SK-N-SH treated with all-trans-retinoic acid at 6 μM for 48 hours (cell line): Measurements from ENCODE around the gene TM4SF20.
A peak's percentile ranks its signal among the peaks of the same experiment; 100 is the strongest.

ENCODE experiments used
- ATAC-seq: fragments of 200-7000 bp; cut with Tn5 transposase; 3 replicates; pipeline ENCODE4 v1.9.1; 2020; ENCODE audit warnings: mild to moderate bottlenecking, moderate library complexity
- ARNTL ChIP-seq: fragments of 450-650 bp; formaldehyde crosslinking; IDR thresholded peaks from 2 replicates; pipeline ENCODE4 v1.5.0; 2020; ENCODE audit warnings: low read depth, mild to moderate bottlenecking, moderate library complexity, borderline replicate concordance
- ESRRG ChIP-seq: fragments of 250-450 bp; sonication (Bioruptor Pico); IDR thresholded peaks from 2 replicates; pipeline ENCODE4 v1.6.1; 2021; ENCODE audit warnings: mild to moderate bottlenecking
- ISL1 ChIP-seq: fragments of 250-450 bp; sonication (Bioruptor Pico); IDR thresholded peaks from 2 replicates; pipeline ENCODE4 v2.1.2; 2022; ENCODE audit warnings: mild to moderate bottlenecking, moderate library complexity
- OSR1 ChIP-seq: fragments of 250-450 bp; sonication (Bioruptor Pico); IDR thresholded peaks from 2 replicates; pipeline ENCODE4 v1.8.0; 2022; ENCODE audit warnings: moderate library complexity, mild to moderate bottlenecking, inconsistent platforms
- PPARA ChIP-seq: fragments of 250-450 bp; sonication (Bioruptor Pico); IDR thresholded peaks from 2 replicates; pipeline ENCODE4 v1.5.0; 2020; ENCODE audit warnings: mild to moderate bottlenecking, borderline replicate concordance
- RARB ChIP-seq: fragments of 250-450 bp; sonication (Bioruptor Pico); IDR thresholded peaks from 2 replicates; pipeline ENCODE4 v1.8.0; 2021; ENCODE audit warnings: mild to moderate bottlenecking, moderate library complexity
- SNAI2 ChIP-seq: fragments of 250-450 bp; sonication (Bioruptor Pico); IDR thresholded peaks from 2 replicates; pipeline ENCODE4 v1.5.0; 2020; ENCODE audit warnings: mild to moderate bottlenecking, moderate library complexity
- TCF4 ChIP-seq: fragments of 250-450 bp; sonication (Bioruptor Pico); IDR thresholded peaks from 2 replicates; pipeline ENCODE4 v1.8.0; 2021; ENCODE audit warnings: mild to moderate bottlenecking, moderate library complexity, borderline replicate concordance
- TOX ChIP-seq: fragments of 250-450 bp; sonication (Bioruptor Pico); IDR thresholded peaks from 2 replicates; pipeline ENCODE4 v1.8.0; 2021; ENCODE audit warnings: mild to moderate bottlenecking, moderate library complexity, borderline replicate concordance
- ZC3H10 ChIP-seq: fragments of 250-450 bp; sonication (Bioruptor Pico); IDR thresholded peaks from 2 replicates; pipeline ENCODE4 v1.5.1; 2021; ENCODE audit warnings: mild to moderate bottlenecking, moderate library complexity
- ZFP3 ChIP-seq: fragments of 250-450 bp; sonication (Bioruptor Pico); IDR thresholded peaks from 2 replicates; pipeline ENCODE4 v1.5.0; 2020; ENCODE audit warnings: mild to moderate bottlenecking, moderate library complexity
- ZFP30 ChIP-seq: fragments of 450-650 bp; formaldehyde crosslinking; IDR thresholded peaks from 2 replicates; pipeline ENCODE4 v1.5.0; 2022; ENCODE audit warnings: mild to moderate bottlenecking, moderate library complexity
- ZNF565 ChIP-seq: fragments of 450-650 bp; formaldehyde crosslinking; conservative IDR thresholded peaks from 2 replicates; pipeline ENCODE4 v1.5.0; 2020; ENCODE audit warnings: low read depth, mild to moderate bottlenecking, moderate library complexity
- ZNF70 ChIP-seq: fragments of 450-650 bp; formaldehyde crosslinking; IDR thresholded peaks from 2 replicates; pipeline ENCODE4 v1.5.0; 2020; ENCODE audit warnings: mild to moderate bottlenecking, moderate library complexity
- ZNF8 ChIP-seq: fragments of 450-650 bp; formaldehyde crosslinking; IDR thresholded peaks from 2 replicates; pipeline ENCODE4 v1.5.0; 2020; ENCODE audit warnings: mild to moderate bottlenecking, moderate library complexity
- TF ChIP-seq, protein P1 (sequence below): fragments of 250-450 bp; sonication (Bioruptor Pico); IDR thresholded peaks from 2 replicates; pipeline ENCODE4 v1.5.1; 2020; ENCODE audit warnings: low read depth, mild to moderate bottlenecking, moderate library complexity
- TF ChIP-seq, protein P2 (sequence below): fragments of 250-450 bp; sonication (Bioruptor Pico); IDR thresholded peaks from 2 replicates; pipeline ENCODE4 v1.5.1; 2021; ENCODE audit warnings: mild to moderate bottlenecking, moderate library complexity
- TF ChIP-seq, protein P3 (sequence below): fragments of 250-450 bp; sonication (Bioruptor Pico); IDR thresholded peaks from 2 replicates; pipeline ENCODE4 v1.5.0; 2020; ENCODE audit warnings: mild to moderate bottlenecking, moderate library complexity
- TF ChIP-seq, protein P4 (sequence below): fragments of 250-450 bp; sonication (Bioruptor Pico); IDR thresholded peaks from 2 replicates; pipeline ENCODE4 v1.8.0; 2020; ENCODE audit warnings: mild to moderate bottlenecking, moderate library complexity, borderline replicate concordance

Gene TM4SF20

DNA sequence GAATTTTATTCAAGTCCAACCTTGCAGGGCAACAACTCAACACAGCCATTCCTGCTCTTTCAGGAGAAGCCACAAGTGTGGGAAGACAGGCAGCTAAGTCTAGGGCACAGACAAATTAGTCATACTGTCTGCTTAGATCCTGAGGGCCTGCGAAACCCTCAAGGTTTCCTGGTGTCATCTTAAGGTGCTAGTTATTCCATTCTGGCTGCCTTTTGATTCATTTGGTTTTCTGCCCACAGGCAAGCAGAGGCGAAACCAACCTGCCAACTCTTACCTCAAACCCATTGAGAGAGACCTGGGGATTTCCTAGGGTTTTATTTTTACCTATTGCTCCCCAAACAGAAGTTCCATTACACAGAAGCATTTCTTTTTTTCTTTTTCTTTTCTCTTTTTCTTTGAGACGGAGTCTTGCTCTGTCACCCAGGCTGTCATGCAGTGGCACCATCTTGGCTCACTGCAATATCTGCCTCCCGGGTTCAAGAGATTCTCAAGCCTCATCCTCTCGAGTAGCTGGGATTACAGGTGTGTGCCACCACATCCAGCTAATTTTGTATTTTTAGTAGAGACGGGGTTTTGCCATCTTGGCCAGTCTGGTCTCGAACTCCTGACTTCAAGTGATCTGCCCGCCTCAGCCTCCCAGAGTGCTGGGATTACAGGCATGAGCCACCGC is 32.3 kb upstream of the TM4SF20 start:
- no peak for TF ChIP-seq ZNF70
- no peak for TF ChIP-seq ZFP30 (CRISPR knock-in tag)
- TF ChIP-seq PPARA (CRISPR knock-in tag) = no peak
- no peak for TF ChIP-seq ZNF565 (CRISPR knock-in tag)
- TF ChIP-seq, protein P1, sequence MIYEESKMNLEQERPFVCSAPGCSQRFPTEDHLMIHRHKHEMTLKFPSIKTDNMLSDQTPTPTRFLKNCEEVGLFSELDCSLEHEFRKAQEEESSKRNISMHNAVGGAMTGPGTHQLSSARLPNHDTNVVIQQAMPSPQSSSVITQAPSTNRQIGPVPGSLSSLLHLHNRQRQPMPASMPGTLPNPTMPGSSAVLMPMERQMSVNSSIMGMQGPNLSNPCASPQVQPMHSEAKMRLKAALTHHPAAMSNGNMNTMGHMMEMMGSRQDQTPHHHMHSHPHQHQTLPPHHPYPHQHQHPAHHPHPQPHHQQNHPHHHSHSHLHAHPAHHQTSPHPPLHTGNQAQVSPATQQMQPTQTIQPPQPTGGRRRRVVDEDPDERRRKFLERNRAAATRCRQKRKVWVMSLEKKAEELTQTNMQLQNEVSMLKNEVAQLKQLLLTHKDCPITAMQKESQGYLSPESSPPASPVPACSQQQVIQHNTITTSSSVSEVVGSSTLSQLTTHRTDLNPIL (CRISPR knock-in tag) = no peak
- no peak for TF ChIP-seq ZC3H10 (CRISPR knock-in tag)
- no peak for TF ChIP-seq ZFP3 (CRISPR knock-in tag)
- ATAC-seq = no peak

DNA sequence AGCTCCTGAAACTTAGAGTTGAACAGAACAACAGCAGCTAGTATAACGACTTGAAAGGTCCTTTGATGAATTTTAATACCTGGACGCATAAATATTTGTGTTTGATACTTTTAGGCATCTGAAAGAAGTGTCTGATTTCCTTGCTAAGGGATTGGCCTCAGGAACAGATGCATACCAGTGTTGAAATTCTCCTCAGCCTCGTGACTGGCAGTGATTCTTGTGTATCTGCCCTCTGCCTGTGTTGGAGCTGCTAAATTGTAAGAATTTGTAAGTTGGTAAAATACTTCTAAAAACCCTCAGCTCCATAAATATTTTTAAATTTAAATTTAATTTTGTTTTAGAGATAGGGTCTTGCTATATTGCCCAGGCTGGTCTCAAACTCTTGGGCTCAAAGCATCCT is 31.1 kb upstream of the TM4SF20 start:
- no peak for TF ChIP-seq ZNF565 (CRISPR knock-in tag)
- TF ChIP-seq, protein P1 (CRISPR knock-in tag) = no peak
- no peak for ATAC-seq

DNA sequence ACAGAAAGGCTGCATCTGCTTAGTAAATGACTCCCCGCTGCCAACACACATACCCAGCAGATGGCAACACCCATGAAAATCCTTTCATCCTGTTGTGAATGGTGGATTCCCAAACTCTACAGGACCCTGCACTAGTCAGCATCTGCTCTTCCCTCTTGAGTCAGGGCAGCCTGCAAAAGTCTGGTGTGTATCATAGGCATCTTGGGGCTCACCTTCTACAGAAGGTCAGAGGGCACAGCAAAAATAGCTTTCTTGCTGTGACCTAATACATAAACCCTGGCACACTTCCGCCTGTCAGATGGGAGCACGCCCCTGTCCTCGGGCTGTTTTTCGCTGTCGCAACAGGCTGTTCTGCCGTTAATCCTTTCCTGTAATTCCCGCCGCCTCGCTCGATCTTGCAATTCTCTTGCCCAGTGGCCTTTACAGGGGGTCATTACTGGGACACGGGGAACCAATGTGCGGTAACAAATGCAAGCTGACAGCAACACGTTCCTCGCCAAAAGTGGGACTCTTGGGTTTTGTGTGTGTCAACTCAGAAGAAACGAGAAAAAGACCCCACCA is 28.6 kb upstream of the TM4SF20 start:
- ATAC-seq = no peak
- no peak for TF ChIP-seq ISL1
- TF ChIP-seq, protein P2, sequence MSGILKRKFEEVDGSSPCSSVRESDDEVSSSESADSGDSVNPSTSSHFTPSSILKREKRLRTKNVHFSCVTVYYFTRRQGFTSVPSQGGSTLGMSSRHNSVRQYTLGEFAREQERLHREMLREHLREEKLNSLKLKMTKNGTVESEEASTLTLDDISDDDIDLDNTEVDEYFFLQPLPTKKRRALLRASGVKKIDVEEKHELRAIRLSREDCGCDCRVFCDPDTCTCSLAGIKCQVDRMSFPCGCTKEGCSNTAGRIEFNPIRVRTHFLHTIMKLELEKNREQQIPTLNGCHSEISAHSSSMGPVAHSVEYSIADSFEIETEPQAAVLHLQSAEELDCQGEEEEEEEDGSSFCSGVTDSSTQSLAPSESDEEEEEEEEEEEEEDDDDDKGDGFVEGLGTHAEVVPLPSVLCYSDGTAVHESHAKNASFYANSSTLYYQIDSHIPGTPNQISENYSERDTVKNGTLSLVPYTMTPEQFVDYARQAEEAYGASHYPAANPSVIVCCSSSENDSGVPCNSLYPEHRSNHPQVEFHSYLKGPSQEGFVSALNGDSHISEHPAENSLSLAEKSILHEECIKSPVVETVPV = no peak
- TF ChIP-seq TOX (CRISPR knock-in tag) = no peak
- no peak for TF ChIP-seq SNAI2 (CRISPR knock-in tag)
- no peak for TF ChIP-seq OSR1 (CRISPR knock-in tag)
- TF ChIP-seq ESRRG = no peak
- TF ChIP-seq ZNF70 = no peak
- TF ChIP-seq ARNTL = no peak
- TF ChIP-seq ZFP30 (CRISPR knock-in tag) = no peak
- TF ChIP-seq TCF4 = no peak
- TF ChIP-seq, protein P3, sequence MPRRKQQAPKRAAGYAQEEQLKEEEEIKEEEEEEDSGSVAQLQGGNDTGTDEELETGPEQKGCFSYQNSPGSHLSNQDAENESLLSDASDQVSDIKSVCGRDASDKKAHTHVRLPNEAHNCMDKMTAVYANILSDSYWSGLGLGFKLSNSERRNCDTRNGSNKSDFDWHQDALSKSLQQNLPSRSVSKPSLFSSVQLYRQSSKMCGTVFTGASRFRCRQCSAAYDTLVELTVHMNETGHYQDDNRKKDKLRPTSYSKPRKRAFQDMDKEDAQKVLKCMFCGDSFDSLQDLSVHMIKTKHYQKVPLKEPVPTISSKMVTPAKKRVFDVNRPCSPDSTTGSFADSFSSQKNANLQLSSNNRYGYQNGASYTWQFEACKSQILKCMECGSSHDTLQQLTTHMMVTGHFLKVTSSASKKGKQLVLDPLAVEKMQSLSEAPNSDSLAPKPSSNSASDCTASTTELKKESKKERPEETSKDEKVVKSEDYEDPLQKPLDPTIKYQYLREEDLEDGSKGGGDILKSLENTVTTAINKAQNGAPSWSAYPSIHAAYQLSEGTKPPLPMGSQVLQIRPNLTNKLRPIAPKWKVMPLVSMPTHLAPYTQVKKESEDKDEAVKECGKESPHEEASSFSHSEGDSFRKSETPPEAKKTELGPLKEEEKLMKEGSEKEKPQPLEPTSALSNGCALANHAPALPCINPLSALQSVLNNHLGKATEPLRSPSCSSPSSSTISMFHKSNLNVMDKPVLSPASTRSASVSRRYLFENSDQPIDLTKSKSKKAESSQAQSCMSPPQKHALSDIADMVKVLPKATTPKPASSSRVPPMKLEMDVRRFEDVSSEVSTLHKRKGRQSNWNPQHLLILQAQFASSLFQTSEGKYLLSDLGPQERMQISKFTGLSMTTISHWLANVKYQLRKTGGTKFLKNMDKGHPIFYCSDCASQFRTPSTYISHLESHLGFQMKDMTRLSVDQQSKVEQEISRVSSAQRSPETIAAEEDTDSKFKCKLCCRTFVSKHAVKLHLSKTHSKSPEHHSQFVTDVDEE (CRISPR knock-in tag) = no peak
- no peak for TF ChIP-seq ZNF8 (CRISPR knock-in tag)
- TF ChIP-seq RARB (CRISPR knock-in tag) = no peak
- no peak for TF ChIP-seq ZNF565 (CRISPR knock-in tag)

DNA sequence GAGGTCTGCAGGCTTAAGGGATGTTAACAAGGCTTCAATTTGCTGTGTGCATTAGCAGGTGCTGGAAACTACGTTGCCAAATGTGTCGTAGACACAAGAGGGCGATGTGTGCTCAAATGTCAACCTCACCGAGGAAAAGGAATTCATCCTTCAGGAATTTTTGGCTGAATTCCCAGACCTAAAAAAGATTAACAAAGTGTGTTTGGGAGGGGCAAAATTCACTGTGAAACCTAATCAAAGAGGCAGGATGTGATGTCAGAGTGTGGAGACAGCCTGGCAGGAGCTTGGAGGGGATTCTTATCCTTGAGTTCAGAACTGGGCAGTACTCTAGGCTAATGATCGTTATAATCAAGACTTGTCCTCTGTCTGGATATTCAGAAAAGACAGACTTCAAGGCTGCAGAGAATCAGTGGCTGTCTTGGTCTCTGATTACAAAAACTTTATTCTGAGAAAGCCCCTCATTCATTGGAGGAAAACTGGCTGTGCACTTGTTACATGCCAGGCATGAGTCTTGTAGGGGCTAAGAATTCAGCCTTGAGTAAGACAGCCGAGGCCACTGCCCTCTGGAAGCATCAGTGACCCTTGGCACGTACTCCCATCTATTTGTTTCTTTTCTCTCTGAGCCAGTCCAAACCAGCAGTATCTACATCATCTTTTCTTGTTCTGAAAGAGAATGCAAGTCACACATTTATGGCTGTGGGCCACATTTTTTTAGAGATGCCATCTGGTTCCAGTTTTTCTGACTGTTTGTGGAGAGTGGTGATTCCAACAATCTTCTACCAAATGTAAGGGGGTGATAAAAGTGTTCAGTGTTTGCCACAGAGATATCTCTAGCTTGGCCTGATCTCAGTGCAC is 27.3 kb upstream of the TM4SF20 start:
- ATAC-seq = peak; percentile 91
- TF ChIP-seq, protein P4, sequence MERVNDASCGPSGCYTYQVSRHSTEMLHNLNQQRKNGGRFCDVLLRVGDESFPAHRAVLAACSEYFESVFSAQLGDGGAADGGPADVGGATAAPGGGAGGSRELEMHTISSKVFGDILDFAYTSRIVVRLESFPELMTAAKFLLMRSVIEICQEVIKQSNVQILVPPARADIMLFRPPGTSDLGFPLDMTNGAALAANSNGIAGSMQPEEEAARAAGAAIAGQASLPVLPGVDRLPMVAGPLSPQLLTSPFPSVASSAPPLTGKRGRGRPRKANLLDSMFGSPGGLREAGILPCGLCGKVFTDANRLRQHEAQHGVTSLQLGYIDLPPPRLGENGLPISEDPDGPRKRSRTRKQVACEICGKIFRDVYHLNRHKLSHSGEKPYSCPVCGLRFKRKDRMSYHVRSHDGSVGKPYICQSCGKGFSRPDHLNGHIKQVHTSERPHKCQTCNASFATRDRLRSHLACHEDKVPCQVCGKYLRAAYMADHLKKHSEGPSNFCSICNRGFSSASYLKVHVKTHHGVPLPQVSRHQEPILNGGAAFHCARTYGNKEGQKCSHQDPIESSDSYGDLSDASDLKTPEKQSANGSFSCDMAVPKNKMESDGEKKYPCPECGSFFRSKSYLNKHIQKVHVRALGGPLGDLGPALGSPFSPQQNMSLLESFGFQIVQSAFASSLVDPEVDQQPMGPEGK (CRISPR knock-in tag) = peak; percentile 38; the same call in 1 of the 2 replicates
- peak; percentile 34 for TF ChIP-seq ISL1
- TF ChIP-seq, protein P2 = no peak
- TF ChIP-seq TCF4 = 0 out of 2 replicates have a peak, but pooled peaks have one; percentile 15
- TF ChIP-seq ZNF70 = peak; percentile 48; the same call in 1 of the 2 replicates
- TF ChIP-seq ARNTL = no peak
- 0 out of 2 replicates have a peak, but pooled peaks have one; percentile 43 for TF ChIP-seq SNAI2 (CRISPR knock-in tag)
- TF ChIP-seq, all 23 proteins: peak for 5
